K562 (cell line): Measurements from ENCODE around the gene ABHD8. TPM values are rescaled to one million over a fixed set of nuclear protein-coding genes. Genes with fewer than 3 reads are reported as not detected.

Experiments
- ATF2 ChIP-seq: sonication (generic); formaldehyde crosslinking; IDR thresholded peaks from 2 replicates; pipeline ENCODE4 v1.8.1; 2022; ENCODE audit warnings: missing genetic modification reagents
- ATF7 ChIP-seq: fragments of 450-650 bp; IDR thresholded peaks from 2 replicates; pipeline ENCODE4 v1.7.1; 2014; ENCODE audit warnings: mild to moderate bottlenecking, moderate library complexity
- CCNT2 ChIP-seq: IDR thresholded peaks from 2 replicates; pipeline ENCODE4 v1.6.1; 2011; ENCODE audit warnings: borderline replicate concordance, low read depth, mild to moderate bottlenecking, moderate library complexity, mixed read lengths, low read length; ENCODE audit not compliant: insufficient read length; ENCODE audit errors: extremely low read depth
- CEBPG ChIP-seq, 3 experiments: fragments of 200-800 bp in 1 of 3; sonication (Bioruptor generic) in 1 of 3; sonication (generic) in 1 of 3; formaldehyde crosslinking in 1 of 3; IDR thresholded peaks in 2 of 3; conservative IDR thresholded peaks in 1 of 3; 2 replicates each; pipeline versions ENCODE4 v1.6.1 to v1.8.0; 2016 to 2022; ENCODE audit warnings: missing compliant biosample characterization in 2 of 3, missing genetic modification characterization in 2 of 3, mild to moderate bottlenecking in 1 of 3, missing genetic modification reagents in 1 of 3
- CTCFL ChIP-seq: IDR thresholded peaks from 2 replicates; pipeline ENCODE4 v1.6.1; 2011; ENCODE audit warnings: borderline replicate concordance, low read depth, mild to moderate bottlenecking, moderate library complexity, low read length; ENCODE audit not compliant: insufficient read depth, poor library complexity, severe bottlenecking
- ETS1 ChIP-seq: conservative IDR thresholded peaks from 2 replicates; pipeline ENCODE4 v1.6.1; 2011; ENCODE audit warnings: low read depth, mild to moderate bottlenecking, low read length; ENCODE audit not compliant: control insufficient read depth
- ETV1 ChIP-seq: fragments of 450-650 bp; conservative IDR thresholded peaks from 2 replicates; pipeline ENCODE4 v1.6.1; 2016; ENCODE audit warnings: missing genetic modification characterization, control low read depth, low read depth, missing compliant biosample characterization
- HCFC1 ChIP-seq: IDR thresholded peaks from 2 replicates; pipeline ENCODE4 v1.6.1; 2012; ENCODE audit warnings: low read depth, low read length, improper control_type of control experiment
- HDAC1 ChIP-seq, 2 experiments: fragments of 450-650 bp; IDR thresholded peaks; 2 replicates each; pipeline ENCODE4 v1.6.1; 2016 to 2017; ENCODE audit warnings: inconsistent platforms in 1 of 2, mild to moderate bottlenecking in 1 of 2, moderate library complexity in 1 of 2
- HDAC2 ChIP-seq: fragments of 450-650 bp; IDR thresholded peaks from 2 replicates; pipeline ENCODE4 v1.6.1; 2016; ENCODE audit warnings: mild to moderate bottlenecking
- HNRNPLL ChIP-seq: fragments of 200-400 bp; formaldehyde crosslinking; IDR thresholded peaks from 2 replicates; pipeline ENCODE4 v1.6.1; 2017; ENCODE audit warnings: low read length, low read depth, mild to moderate bottlenecking; ENCODE audit not compliant: poor library complexity, severe bottlenecking
- MEIS2 ChIP-seq: fragments of 450-650 bp; IDR thresholded peaks from 2 replicates; pipeline ENCODE4 v1.6.1; 2014; ENCODE audit warnings: mild to moderate bottlenecking; ENCODE audit not compliant: partially characterized antibody
- NFIC ChIP-seq: fragments of 450-650 bp; IDR thresholded peaks from 2 replicates; pipeline ENCODE4 v1.6.1; 2017; ENCODE audit warnings: mild to moderate bottlenecking, inconsistent platforms
- PRDM10 ChIP-seq: fragments of 450-650 bp; IDR thresholded peaks from 2 replicates; pipeline ENCODE4 v1.6.1; 2018; ENCODE audit not compliant: partially characterized antibody
- PREB ChIP-seq: sonication (generic); formaldehyde crosslinking; IDR thresholded peaks from 2 replicates; pipeline ENCODE4 v1.8.1; 2023; ENCODE audit warnings: mild to moderate bottlenecking, missing genetic modification reagents
- polyA plus RNA-seq, 8 experiments: library from polyadenylated mRNA; depleted of rRNA in 4 of 8; stranded (reverse) in 5 of 8; unstranded in 3 of 8; fragments of >200 nt; fragmentation: Nextera tagmentation in 2 of 8; fragmentation: Illumina TruSeq in 1 of 8; extraction: Ambion mirVana in 2 of 8; extraction: Trizol in 1 of 8; gene quantifications; 2 replicates each; pipeline versions ENCODE4 v1.2.1 to v1.2.3, GENCODE V29; 2011 to 2014; ENCODE audit warnings: inconsistent platforms in 1 of 8, missing spikeins in 1 of 8
- total RNA-seq, 7 experiments: library from RNA; depleted of rRNA in 6 of 7; stranded (reverse); fragments of >200 nt in 6 of 7; fragmentation: Illumina TruSeq in 2 of 7; extraction: Trizol in 2 of 7; gene quantifications; 2 replicates each; pipeline versions ENCODE4 v1.2.1 to v1.2.3, GENCODE V29; 2011 to 2021; ENCODE audit warnings: low replicate concordance in 1 of 7

Gene ABHD8
- total and polyA plus RNA-seq, 9 of the 15 experiments (the other 6 are each of a cell fraction or from before 2014, with no cell fraction given), result 0.04 to 6.6 (median 2.0) TPM; not detected in 1

- 0 out of 2 replicates have a peak, but pooled peaks have one; percentile 34 for TF ChIP-seq PREB
- peak; percentile 70; the same call in 1 of the 2 replicates for TF ChIP-seq ATF7
- TF ChIP-seq ETS1, result peak; percentile 69
- peak in 1 of 2 experiments; percentile 41; a peak in 1 of 4 replicates for TF ChIP-seq HDAC1 (IDR thresholded peaks at IDR 0.05)
- no peak for TF ChIP-seq HDAC2
- TF ChIP-seq CEBPG (CRISPR knock-in tag; IDR thresholded peaks at IDR 0.05), result peak; percentile 28; the same call in 1 of the 2 replicates
- no peak for TF ChIP-seq CEBPG (tag; conservative IDR thresholded peaks at IDR 0.05 in 1 of 2, IDR thresholded peaks at IDR 0.05 in 1 of 2)
- peak; percentile 38 for TF ChIP-seq CCNT2
- TF ChIP-seq CTCFL, result peak; percentile 81
- TF ChIP-seq ATF2, result no peak
- peak; percentile 83 for TF ChIP-seq HCFC1
- TF ChIP-seq HNRNPLL, result peak; percentile 47
- peak; percentile 90 for TF ChIP-seq MEIS2
- TF ChIP-seq ETV1, result peak; percentile 47
- TF ChIP-seq NFIC, result 0 out of 2 replicates have a peak, but pooled peaks have one; percentile 26
- peak; percentile 41 for TF ChIP-seq PRDM10
Measured at GRCh38 chr19:17305517-17306284, 2.5 kb upstream of the ABHD8 start, which contains the start of gene MRPL34 (continued).
